WERI-Rb-1 (cell line): ENCODE results near the gene ANTKMT.
A peak's percentile ranks its signal among the peaks of the same experiment; 100 is the strongest.

Experiments
- DNase-seq: peaks from one replicate; pipeline ENCODE4 v3.0.0-alpha.2; 2020
- H3K27ac ChIP-seq: fragments of 250-450 bp; sonication (Bioruptor Pico); 2 replicates; pipeline ENCODE4 v1.5.1; 2020; ENCODE audit warnings: mild to moderate bottlenecking, moderate library complexity
- H3K27me3 ChIP-seq: fragments of 250-450 bp; sonication (Bioruptor Pico); 2 replicates; pipeline ENCODE4 v1.5.1; 2021; ENCODE audit warnings: mild to moderate bottlenecking, low read depth, moderate library complexity; ENCODE audit not compliant: insufficient read depth, severe bottlenecking
- H3K36me3 ChIP-seq: fragments of 250-450 bp; sonication (Bioruptor Pico); 2 replicates; pipeline ENCODE4 v1.5.1; 2020; ENCODE audit warnings: mild to moderate bottlenecking, moderate library complexity
- H3K4me3 ChIP-seq: 2 replicates; pipeline ENCODE4 v1.5.1; 2011; ENCODE audit warnings: low read depth, mild to moderate bottlenecking, control low read depth, low read length
- H3K9me3 ChIP-seq: fragments of 250-450 bp; sonication (Bioruptor Pico); 2 replicates; pipeline ENCODE4 v1.5.1; 2021; ENCODE audit warnings: mild to moderate bottlenecking, moderate library complexity; ENCODE audit not compliant: severe bottlenecking
- CTCF ChIP-seq: IDR thresholded peaks from 2 replicates; pipeline ENCODE4 v1.5.1; 2011; ENCODE audit warnings: low read depth, mild to moderate bottlenecking, control low read depth, inconsistent platforms, low read length

The ANTKMT gene

GRCh38 chr16:703406-703805, 17.5 kb upstream of the ANTKMT start:
- H3K36me3 ChIP-seq: peaks cover 18% of the 10 kb centered on the region
- DNase-seq: no peak
- no peaks in the 10 kb centered on the region for H3K9me3 ChIP-seq
- H3K4me3 ChIP-seq: no peak overlapping the region
- TF ChIP-seq CTCF: no peak
- H3K27ac ChIP-seq: no peak overlapping the region
- H3K27me3 ChIP-seq: peaks cover 4% of the 10 kb centered on the region

- no peak for DNase-seq
- peak overlapping the region; percentile 88 for H3K4me3 ChIP-seq
- H3K27ac ChIP-seq: peak overlapping the region; percentile 91
- no peaks in the 10 kb centered on the region for H3K9me3 ChIP-seq
- H3K27me3 ChIP-seq: peaks cover 5% of the 10 kb centered on the region
- H3K36me3 ChIP-seq: peaks cover 16% of the 10 kb centered on the region
- no peak for TF ChIP-seq CTCF
Measured at GRCh38 chr16:704047-704446, 16.9 kb upstream of the ANTKMT start.

GRCh38 chr16:704552-705380, 16.2 kb upstream of the ANTKMT start:
- peak; percentile 77 for DNase-seq

GRCh38 chr16:705431-706188, 15.3 kb upstream of the ANTKMT start, which contains the start of gene FBXL16:
Gene FBXL16, minus strand, starts transcription at chr16:705801. Its CDS starts 8,396 bp downstream, at chr16:697405.
- peaks cover 12% of the 10 kb centered on the region for H3K27me3 ChIP-seq
- no peak for TF ChIP-seq CTCF
- H3K36me3 ChIP-seq: peaks cover 15% of the 10 kb centered on the region
- peak; percentile 71 for DNase-seq
- H3K27ac ChIP-seq: peak within 1 kb of the TSS; percentile 91
- H3K9me3 ChIP-seq: no peaks in the 10 kb centered on the region
- peak within 1 kb of the TSS; percentile 88 for H3K4me3 ChIP-seq

More at GRCh38 chr16:704552-705380, 16.2 kb upstream of the ANTKMT start:
- Histone ChIP-seq H3K4me3 (peak overlapping the region; percentile 88), H3K27ac (peak overlapping the region; percentile 91), H3K36me3 (peaks cover 15% of the 10 kb centered on the region), H3K9me3 (no peaks in the 10 kb centered on the region), H3K27me3 (peaks cover 12% of the 10 kb centered on the region)
- TF ChIP-seq CTCF: no peak

GRCh38 chr16:706189-707061, 14.5 kb upstream of the ANTKMT start:
- TF ChIP-seq CTCF: no peak
- Histone ChIP-seq H3K4me3 (peak overlapping the region; percentile 52), H3K27ac (peak overlapping the region; percentile 33; the same call in 1 of the 2 replicates), H3K9me3 (no peaks in the 10 kb centered on the region), H3K36me3 (peaks cover 15% of the 10 kb centered on the region), H3K27me3 (peaks cover 15% of the 10 kb centered on the region)
- DNase-seq: no peak
